Upper lobe of right lung (tissue), 1 donor: ENCODE data around the gene DAP. TPM values are rescaled to one million over a fixed set of nuclear protein-coding genes. Genes with fewer than 3 reads are reported as not detected.
A peak's percentile ranks its signal among the peaks of the same experiment; 100 is the strongest.
"Not testable (repeated sequence)": the region's sequence is repeated elsewhere in the genome, so short reads cannot be mapped to it uniquely, and the experiment has no call there.

ENCODE experiments used
- ATAC-seq: fragments of 200-7000 bp; cut with Tn5 transposase; one replicate; pipeline ENCODE4 v1.9.1; 2020; ENCODE audit warnings: mild to moderate bottlenecking, moderate library complexity
- DNase-seq: peaks from one replicate; pipeline ENCODE4 v3.0.0-alpha.2; 2020
- H3K27ac ChIP-seq: fragments of 200-600 bp; one replicate; pipeline ENCODE4 v1.8.0; 2022
- H3K27me3 ChIP-seq: fragments of 200-600 bp; one replicate; pipeline ENCODE4 v1.8.0; 2022; ENCODE audit warnings: mild to moderate bottlenecking
- H3K36me3 ChIP-seq: fragments of 200-600 bp; one replicate; pipeline ENCODE4 v1.8.0; 2022
- H3K4me1 ChIP-seq: fragments of 200-600 bp; one replicate; pipeline ENCODE4 v1.8.0; 2022
- H3K4me3 ChIP-seq: fragments of 200-600 bp; one replicate; pipeline ENCODE4 v1.8.0; 2022; ENCODE audit warnings: mild to moderate bottlenecking
- H3K9me3 ChIP-seq: fragments of 200-600 bp; one replicate; pipeline ENCODE4 v1.8.0; 2022
- intact Hi-C: fragments of 100-400 bp; cut with DNase I; formaldehyde crosslinking; loops from one replicate; pipeline ENCODE4 v1.11.0; 2022
- total RNA-seq: library from RNA; stranded (reverse); fragmentation: NEBNext Ultra II Directional; extraction: Animal tissue kit (Norgen Biotek cat#: 25700); gene quantifications from one replicate; pipeline ENCODE4 v1.2.1, GENCODE V29; 2021
- TF ChIP-seq, protein P1 (sequence below): fragments of 200-600 bp; IDR thresholded peaks from one replicate; pipeline ENCODE4 v1.8.0; 2022; ENCODE audit warnings: antibody characterized with exemption
- donor health status: DM: no; HTN: yes; CAD: no; lungs with severe emphysema.

The DAP gene
- total RNA-seq, 1 donor from 2014 or later: 105 TPM

- DNase-seq (no peak), ATAC-seq (peak; percentile 5)
- H3K27ac ChIP-seq: no peak overlapping the region
Observed at GRCh38 chr5:10726179-10726912, 34.7 kb downstream of the DAP start.

GRCh38 chr5:10725636-10726035, 35.4 kb downstream of the DAP start:
- intact Hi-C loops: no loop called here
- Histone ChIP-seq H3K27me3 (no peaks in the 10 kb centered on the region), H3K4me3 (no peak overlapping the region), H3K9me3 (no peaks in the 10 kb centered on the region), H3K27ac (peak overlapping the region; percentile 59), H3K36me3 (no peaks in the 10 kb centered on the region), H3K4me1 (peaks cover 24% of the 10 kb centered on the region)
- ATAC-seq (no peak), DNase-seq (no peak)
- TF ChIP-seq, protein P1, sequence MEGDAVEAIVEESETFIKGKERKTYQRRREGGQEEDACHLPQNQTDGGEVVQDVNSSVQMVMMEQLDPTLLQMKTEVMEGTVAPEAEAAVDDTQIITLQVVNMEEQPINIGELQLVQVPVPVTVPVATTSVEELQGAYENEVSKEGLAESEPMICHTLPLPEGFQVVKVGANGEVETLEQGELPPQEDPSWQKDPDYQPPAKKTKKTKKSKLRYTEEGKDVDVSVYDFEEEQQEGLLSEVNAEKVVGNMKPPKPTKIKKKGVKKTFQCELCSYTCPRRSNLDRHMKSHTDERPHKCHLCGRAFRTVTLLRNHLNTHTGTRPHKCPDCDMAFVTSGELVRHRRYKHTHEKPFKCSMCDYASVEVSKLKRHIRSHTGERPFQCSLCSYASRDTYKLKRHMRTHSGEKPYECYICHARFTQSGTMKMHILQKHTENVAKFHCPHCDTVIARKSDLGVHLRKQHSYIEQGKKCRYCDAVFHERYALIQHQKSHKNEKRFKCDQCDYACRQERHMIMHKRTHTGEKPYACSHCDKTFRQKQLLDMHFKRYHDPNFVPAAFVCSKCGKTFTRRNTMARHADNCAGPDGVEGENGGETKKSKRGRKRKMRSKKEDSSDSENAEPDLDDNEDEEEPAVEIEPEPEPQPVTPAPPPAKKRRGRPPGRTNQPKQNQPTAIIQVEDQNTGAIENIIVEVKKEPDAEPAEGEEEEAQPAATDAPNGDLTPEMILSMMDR: no peak

More at GRCh38 chr5:10726179-10726912, 34.7 kb downstream of the DAP start:
- Histone ChIP-seq H3K4me3 (no peak overlapping the region), H3K4me1 (peaks cover 24% of the 10 kb centered on the region), H3K27me3 (no peaks in the 10 kb centered on the region), H3K9me3 (no peaks in the 10 kb centered on the region), H3K36me3 (no peaks in the 10 kb centered on the region)
- intact Hi-C loops: no loop called here
- TF ChIP-seq, protein P1: no peak

GRCh38 chr5:10724781-10725507, 36.1 kb downstream of the DAP start:
- TF ChIP-seq, protein P1: peak; percentile 17
- intact Hi-C loops: no loop called here
- ATAC-seq (peak; percentile 58), DNase-seq (no peak)
- no peaks in the 10 kb centered on the region for H3K27me3 ChIP-seq
- H3K27ac ChIP-seq: peak overlapping the region; percentile 59
- peaks cover 24% of the 10 kb centered on the region for H3K4me1 ChIP-seq
- no peak overlapping the region for H3K4me3 ChIP-seq
- peaks cover 6% of the 10 kb centered on the region for H3K36me3 ChIP-seq
- no peaks in the 10 kb centered on the region for H3K9me3 ChIP-seq

DNA sequence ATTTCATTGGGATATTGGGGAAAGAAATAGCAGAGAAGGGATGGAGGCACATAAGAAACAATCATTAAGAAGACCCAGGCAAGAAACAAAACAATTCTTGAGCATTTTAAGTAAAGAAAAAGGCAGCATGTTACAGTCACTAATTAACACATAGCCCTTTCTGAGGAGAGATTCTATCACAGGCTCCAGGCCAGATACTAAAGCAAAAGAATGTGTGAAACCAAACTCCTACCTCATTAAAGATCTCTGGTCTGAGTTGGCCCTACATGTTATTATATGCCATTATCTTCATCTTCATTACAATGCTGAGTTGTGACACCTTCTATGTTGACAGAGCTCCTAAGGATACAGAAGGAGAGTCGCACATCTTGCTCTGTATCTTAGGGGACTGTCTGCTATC, 37.5 kb downstream of the DAP start:
- H3K36me3 ChIP-seq: peaks cover 8% of the 10 kb centered on the region
- intact Hi-C loops: no loop called here
- DNase-seq (no peak), ATAC-seq (no peak)
- TF ChIP-seq, protein P1: no peak
- H3K27me3 ChIP-seq: no peaks in the 10 kb centered on the region
- peaks cover 24% of the 10 kb centered on the region for H3K4me1 ChIP-seq
- no peak overlapping the region for H3K4me3 ChIP-seq
- no peaks in the 10 kb centered on the region for H3K9me3 ChIP-seq
- H3K27ac ChIP-seq: no peak overlapping the region

DNA sequence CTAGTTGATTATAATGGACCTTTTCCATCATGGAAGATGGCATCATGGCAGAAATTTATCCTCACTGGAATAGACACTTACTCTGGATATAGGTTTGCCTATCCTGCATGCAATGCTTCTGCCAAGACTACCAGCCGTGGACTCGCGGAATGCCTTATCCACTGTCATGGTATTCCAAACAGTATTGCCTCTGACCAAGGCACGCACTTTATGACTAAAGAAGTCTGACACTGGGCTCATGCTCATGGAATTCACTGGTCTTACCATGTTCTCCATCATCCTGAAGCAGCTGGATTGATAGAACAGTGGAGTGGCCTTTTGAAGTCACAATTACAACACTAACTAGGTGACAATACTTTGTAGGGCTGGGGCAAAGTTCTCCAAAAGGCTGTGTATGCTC, 40.3 kb downstream of the DAP start:
- intact Hi-C loops, H3K9me3 ChIP-seq, H3K4me1 ChIP-seq, DNase-seq, H3K27ac ChIP-seq, H3K4me3 ChIP-seq, H3K27me3 ChIP-seq, H3K36me3 ChIP-seq, ATAC-seq: not testable (repeated sequence)

GRCh38 chr5:10719965-10720364, 41.1 kb downstream of the DAP start:
- DNase-seq: no peak
- Histone ChIP-seq H3K4me1 (no peaks in the 10 kb centered on the region), H3K27ac (no peak overlapping the region), H3K36me3 (peaks cover 8% of the 10 kb centered on the region), H3K27me3 (no peaks in the 10 kb centered on the region), H3K9me3 (no peaks in the 10 kb centered on the region), H3K4me3 (no peak overlapping the region)
- TF ChIP-seq, protein P1: no peak
- intact Hi-C loops: no loop called here
- ATAC-seq: no peak

DNA sequence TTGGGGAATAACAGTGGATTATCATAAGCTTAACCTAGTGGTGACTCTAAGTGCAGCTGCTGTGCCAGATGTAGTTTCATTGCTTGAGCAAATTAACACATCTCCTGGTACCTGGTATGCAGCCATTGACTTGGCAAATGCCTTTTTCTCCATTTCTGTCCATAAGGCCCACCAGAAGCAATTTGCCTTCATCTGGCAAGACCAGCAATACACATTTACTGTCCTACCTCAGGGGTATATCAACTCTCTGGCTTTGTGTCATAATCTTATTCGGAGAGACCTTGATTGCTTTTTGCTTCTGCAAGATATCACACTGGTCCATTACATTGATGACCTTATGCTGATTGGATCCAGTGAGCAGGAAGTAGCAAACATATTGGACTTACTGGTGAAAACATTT, 42.4 kb downstream of the DAP start:
- H3K27me3 ChIP-seq, DNase-seq, H3K4me3 ChIP-seq, H3K9me3 ChIP-seq, ATAC-seq, H3K4me1 ChIP-seq, H3K36me3 ChIP-seq, intact Hi-C loops, H3K27ac ChIP-seq: not testable (repeated sequence)

DNA sequence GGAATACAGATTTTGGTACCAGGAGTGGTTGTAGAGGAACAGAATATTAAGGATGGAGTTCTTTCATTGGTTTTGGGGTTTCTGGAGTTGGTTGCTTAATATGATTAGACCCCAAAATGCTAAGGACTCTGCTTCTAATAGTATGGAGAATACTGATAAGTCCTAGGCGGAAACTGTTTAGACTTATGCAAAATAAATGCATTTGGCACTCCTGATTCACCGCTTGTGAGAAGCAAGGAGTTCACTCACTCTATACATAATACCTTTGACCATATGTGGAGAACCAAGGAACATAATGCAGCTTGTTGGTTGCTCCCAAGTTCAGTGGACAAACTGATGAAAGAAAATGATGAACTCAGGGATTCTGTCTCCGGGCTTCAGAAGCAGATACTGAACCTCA, 44.2 kb downstream of the DAP start:
- H3K27ac ChIP-seq, H3K27me3 ChIP-seq, H3K4me3 ChIP-seq, H3K9me3 ChIP-seq, DNase-seq, intact Hi-C loops, H3K36me3 ChIP-seq, ATAC-seq, H3K4me1 ChIP-seq: not testable (repeated sequence)
